H9 (cell line): Measurements from ENCODE around the gene PAFAH1B2. TPM values are rescaled to one million over a fixed set of nuclear protein-coding genes. Genes with fewer than 3 reads are reported as not detected.

Experiments used
- DNase-seq: peaks from one replicate; pipeline ENCODE4 v3.0.0-alpha.2; 2017
- H2AFZ ChIP-seq: one replicate; pipeline ENCODE4 v1.6.1; 2013; ENCODE audit warnings: mild to moderate bottlenecking, low read length, control low read depth, moderate library complexity
- H2AK5ac ChIP-seq: 2 replicates; pipeline ENCODE4 v1.6.1; 2013; ENCODE audit warnings: low read length, control low read depth, mixed read lengths; ENCODE audit not compliant: insufficient read length
- H2BK120ac ChIP-seq: one replicate; pipeline ENCODE4 v1.6.1; 2013; ENCODE audit warnings: low read depth, mild to moderate bottlenecking, low read length, control low read depth, inconsistent platforms; ENCODE audit not compliant: poor library complexity, severe bottlenecking
- H2BK12ac ChIP-seq: 2 replicates; pipeline ENCODE4 v1.6.1; 2013; ENCODE audit warnings: low read length, control low read depth, mixed read lengths, low read depth; ENCODE audit not compliant: insufficient read length
- H2BK15ac ChIP-seq: 2 replicates; pipeline ENCODE4 v1.6.1; 2013; ENCODE audit warnings: low read depth, low read length, control low read depth
- H2BK20ac ChIP-seq: one replicate; pipeline ENCODE4 v1.6.1; 2013; ENCODE audit warnings: low read depth, mild to moderate bottlenecking, low read length, control low read depth, inconsistent platforms; ENCODE audit not compliant: poor library complexity, severe bottlenecking
- H2BK5ac ChIP-seq: 2 replicates; pipeline ENCODE4 v1.6.1; 2013; ENCODE audit warnings: low read length, control low read depth, mixed read lengths; ENCODE audit not compliant: insufficient read length
- H3K14ac ChIP-seq: 2 replicates; pipeline ENCODE4 v1.6.1; 2013; ENCODE audit warnings: low read length, control low read depth; ENCODE audit not compliant: insufficient read depth
- H3K18ac ChIP-seq: 2 replicates; pipeline ENCODE4 v1.6.1; 2013; ENCODE audit warnings: low read depth, mild to moderate bottlenecking, mixed read lengths, low read length, control low read depth; ENCODE audit not compliant: insufficient read length
- H3K23ac ChIP-seq: 2 replicates; pipeline ENCODE4 v1.6.1; 2013; ENCODE audit warnings: low read length, control low read depth, mixed read lengths, low read depth; ENCODE audit not compliant: insufficient read length
- H3K23me2 ChIP-seq: 2 replicates; pipeline ENCODE4 v1.6.1; 2013; ENCODE audit warnings: low read depth, mild to moderate bottlenecking, mixed read lengths, low read length, control low read depth; ENCODE audit not compliant: insufficient read length, poor library complexity, severe bottlenecking
- H3K27ac ChIP-seq: 2 replicates; pipeline ENCODE4 v1.5.1; 2013; ENCODE audit warnings: low read length, control low read depth, mixed read lengths, low read depth; ENCODE audit not compliant: insufficient read length
- H3K27me3 ChIP-seq: 2 replicates; pipeline ENCODE4 v1.6.1; 2013; ENCODE audit warnings: low read length, control low read depth, inconsistent platforms; ENCODE audit not compliant: insufficient read depth
- H3K4ac ChIP-seq: 2 replicates; pipeline ENCODE4 v1.6.1; 2013; ENCODE audit warnings: low read depth, mild to moderate bottlenecking, control low read depth, inconsistent platforms, low read length, moderate library complexity
- H3K4me1 ChIP-seq: 2 replicates; pipeline ENCODE4 v1.6.1; 2013; ENCODE audit warnings: low read length, control low read depth, inconsistent platforms; ENCODE audit not compliant: insufficient read depth
- H3K4me2 ChIP-seq: 2 replicates; pipeline ENCODE4 v1.6.1; 2013; ENCODE audit warnings: low read length, control low read depth, mixed read lengths; ENCODE audit not compliant: insufficient read length, insufficient read depth
- H3K56ac ChIP-seq: 2 replicates; pipeline ENCODE4 v1.6.1; 2013; ENCODE audit warnings: low read depth, mild to moderate bottlenecking, mixed read lengths, low read length, control low read depth; ENCODE audit not compliant: insufficient read length
- H3K79me1 ChIP-seq: 2 replicates; pipeline ENCODE4 v1.6.1; 2013; ENCODE audit warnings: low read depth, mild to moderate bottlenecking, moderate library complexity, low read length, control low read depth, inconsistent platforms; ENCODE audit not compliant: insufficient read depth, poor library complexity, severe bottlenecking
- H3K79me2 ChIP-seq: 2 replicates; pipeline ENCODE4 v1.6.1; 2013; ENCODE audit warnings: low read length, control low read depth, inconsistent platforms; ENCODE audit not compliant: insufficient read depth
- H3K9ac ChIP-seq: 2 replicates; pipeline ENCODE4 v1.6.1; 2013; ENCODE audit warnings: low read length, control low read depth, mixed read lengths; ENCODE audit not compliant: insufficient read length; ENCODE audit errors: extremely low read depth
- H3K9me3 ChIP-seq: one replicate; pipeline ENCODE4 v1.6.1; 2013; ENCODE audit warnings: low read depth, low read length, inconsistent platforms; ENCODE audit not compliant: control insufficient read depth
- H3T11ph ChIP-seq: one replicate; pipeline ENCODE4 v1.6.1; 2013; ENCODE audit warnings: mild to moderate bottlenecking, low read length, control low read depth, inconsistent platforms
- H4K20me1 ChIP-seq: one replicate; pipeline ENCODE4 v1.6.1; 2013; ENCODE audit not compliant: control insufficient read depth, insufficient read length, insufficient read depth
- H4K5ac ChIP-seq: 2 replicates; pipeline ENCODE4 v1.6.1; 2013; ENCODE audit warnings: low read depth, mild to moderate bottlenecking, mixed read lengths, low read length, control low read depth; ENCODE audit not compliant: insufficient read length
- H4K8ac ChIP-seq: replicated peaks from 2 replicates; pipeline ENCODE4 v1.6.1; 2013; ENCODE audit warnings: low read length, control low read depth, mixed read lengths, low read depth; ENCODE audit not compliant: insufficient read length
- H4K91ac ChIP-seq: 2 replicates; pipeline ENCODE4 v1.6.1; 2013; ENCODE audit warnings: low read depth, mild to moderate bottlenecking, moderate library complexity, mixed read lengths, low read length, control low read depth; ENCODE audit not compliant: insufficient read length
- H3K27ac Mint-ChIP-seq, 3 experiments: 2 replicates in 2 of 3; 3 replicates in 1 of 3; pipeline ENCODE4 v1.8.0; 2020 to 2021; ENCODE audit warnings: mixed read lengths in 3 of 3, mild to moderate bottlenecking in 1 of 3, moderate library complexity in 1 of 3
- H3K27me3 Mint-ChIP-seq: 2 replicates; pipeline ENCODE4 v1.8.0; 2021; ENCODE audit warnings: low read depth, mild to moderate bottlenecking, moderate library complexity, mixed read lengths
- H3K36me3 Mint-ChIP-seq, 3 experiments: 2 replicates in 2 of 3; 3 replicates in 1 of 3; pipeline ENCODE4 v1.8.0; 2020 to 2021; ENCODE audit warnings: low read depth in 3 of 3, mixed read lengths in 3 of 3; ENCODE audit not compliant: insufficient read depth in 1 of 3
- H3K4me1 Mint-ChIP-seq, 2 experiments: 2 replicates each; pipeline ENCODE4 v1.8.0; 2020; ENCODE audit warnings: mixed read lengths in 2 of 2
- H3K4me3 Mint-ChIP-seq, 2 experiments: 2 replicates in 1 of 2; 3 replicates in 1 of 2; pipeline ENCODE4 v1.8.0; 2020 to 2021; ENCODE audit warnings: mild to moderate bottlenecking in 2 of 2, mixed read lengths in 2 of 2, moderate library complexity in 1 of 2
- H3K9me3 Mint-ChIP-seq, 2 experiments: 2 replicates in 1 of 2; 3 replicates in 1 of 2; pipeline ENCODE4 v1.8.0; 2020; ENCODE audit warnings: mild to moderate bottlenecking in 2 of 2, mixed read lengths in 2 of 2, moderate library complexity in 1 of 2
- CTCF ChIP-seq: fragments of 200-600 bp; sonication (generic); conservative IDR thresholded peaks from 3 replicates; pipeline ENCODE4 v1.8.0; 2021; ENCODE audit warnings: antibody characterized with exemption, mild to moderate bottlenecking
- WGBS: extraction: QIAGEN DNeasy Blood & Tissue Kit; methylation state at CpG from one replicate; pipeline ENCODE4 v1.1.7; 2013; ENCODE audit warnings: missing lambda C conversion rate, low lambda C conversion rate, mixed read lengths; ENCODE audit not compliant: insufficient read length; ENCODE audit errors: extremely low coverage; 5-methylcytosine and 5-hydroxymethylcytosine counted together
- total RNA-seq: library from RNA; stranded (reverse); gene quantifications from 2 replicates; pipeline ENCODE4 v1.2.1, GENCODE V29; 2021

Gene PAFAH1B2
- total RNA-seq, 1 experiment from 2014 or later, result 161 TPM

- no peak overlapping the region for H3K4me3 Mint-ChIP-seq
- Histone ChIP-seq H2BK120ac (no peak overlapping the region), H2BK20ac (no peak overlapping the region), H3K9me3 (no peaks in the 10 kb centered on the region), H4K20me1 (no peaks in the 10 kb centered on the region), H2AK5ac (no peak overlapping the region), H3K4me2 (no peak overlapping the region), H3K9ac (no peak overlapping the region), H2BK5ac (no peak overlapping the region), H3K79me2 (no peaks in the 10 kb centered on the region), H3K27me3 (no peaks in the 10 kb centered on the region), H3K27ac (no peak overlapping the region), H3K18ac (no peak overlapping the region), H3K14ac (no peak overlapping the region), H3K79me1 (no peaks in the 10 kb centered on the region), H3K23ac (no peak overlapping the region), H3K56ac (no peak overlapping the region), H2BK12ac (no peak overlapping the region), H3T11ph (no peak overlapping the region), H3K23me2 (no peaks in the 10 kb centered on the region), H2AFZ (no peak overlapping the region), H4K91ac (no peak overlapping the region), H3K4ac (no peak overlapping the region), H2BK15ac (no peak overlapping the region), H4K8ac (no peak overlapping the region), H4K5ac (no peak overlapping the region), H3K4me1 (no peaks in the 10 kb centered on the region)
- no peaks in the 10 kb centered on the region for H3K27me3 Mint-ChIP-seq
- no peaks in the 10 kb centered on the region; a peak in 1 of 4 replicates for H3K4me1 Mint-ChIP-seq
- peaks cover 3 to 46% (median 30%) of the 10 kb centered on the region in 3 experiments; a peak in 6 of 7 replicates for H3K36me3 Mint-ChIP-seq
- no peak for DNase-seq
- WGBS, result no CpG with 5 or more reads among the region's 20 CpGs
- H3K27ac Mint-ChIP-seq, result no peak overlapping the region
- no peaks in the 10 kb centered on the region for H3K9me3 Mint-ChIP-seq
- TF ChIP-seq CTCF, result no peak
Observed at GRCh38 chr11:117188620-117189081, 44.6 kb downstream of the PAFAH1B2 start.
